ENCODE measurements around the gene FGF22.

Gene FGF22

GRCh38 chr19:679418-680286, 40.0 kb downstream of the FGF22 start:
- DNase-seq (ENCODE audit: low read depth in 3 of 3), result no peak

GRCh38 chr19:680287-681028, 40.8 kb downstream of the FGF22 start:
- DNase-seq (ENCODE audit: low read depth in 3 of 3), result peak; percentile 99 to 100 (median 100)

GRCh38 chr19:681029-682019, 41.6 kb downstream of the FGF22 start:
- peak; percentile 93 to 98 (median 94) for DNase-seq (ENCODE audit: low read depth in 3 of 3)

GRCh38 chr19:682678-683320, 43.1 kb downstream of the FGF22 start:
- no peak for DNase-seq (ENCODE audit: low read depth in 3 of 3)

- DNase-seq (ENCODE audit: low read depth in 3 of 3), result no peak
These were observed 45.8 kb downstream of the FGF22 start for GRCh38 chr19:685454-685931.

- DNase-seq (ENCODE audit: low read depth in 3 of 3), result no peak
These were observed 47.1 kb downstream of the FGF22 start for GRCh38 chr19:686589-687297.

GRCh38 chr19:687569-688166, 48.0 kb downstream of the FGF22 start:
- DNase-seq (ENCODE audit: low read depth in 3 of 3), result no peak

GRCh38 chr19:688214-688613, 48.5 kb downstream of the FGF22 start:
- DNase-seq (ENCODE audit: low read depth in 3 of 3), result no peak

GRCh38 chr19:688992-689391, 49.3 kb downstream of the FGF22 start:
- no peak for DNase-seq (ENCODE audit: low read depth in 3 of 3)

- no peak for DNase-seq (ENCODE audit: low read depth in 3 of 3)
These were observed 50.5 kb downstream of the FGF22 start for GRCh38 chr19:690203-690602.
